Endothelial cell of umbilical vein (primary cell): Measurements from ENCODE around the gene EPHA10. TPM values are rescaled to one million over a fixed set of nuclear protein-coding genes. Genes with fewer than 3 reads are reported as not detected.

Experiments used
- BruUV-seq: library from RNA; stranded (reverse); fragments of 400-500 nt; replicated peaks from 2 replicates; lab custom pipeline; 2021; lab: Mats Ljungman, UMichigan
- CTCF ChIA-PET: fragments of 300-600, 350-600 bp; sonication (Branson Sonifier 250); formaldehyde crosslinking; loops from one replicate; lab custom pipeline; 2021; ENCODE audit warnings: antibody characterized with exemption, inconsistent platforms; lab: Charles Lee
- POLR2A ChIA-PET: fragments of 300-600, 350-600 bp; sonication (Branson Sonifier 250); formaldehyde crosslinking; loops from one replicate; lab custom pipeline; 2021; ENCODE audit warnings: antibody characterized with exemption, inconsistent platforms; lab: Charles Lee
- DNase-seq: peaks from one replicate; pipeline ENCODE4 v3.0.0-alpha.2; 2011; ENCODE audit warnings: low read depth, low spot score
- FAIRE-seq: peaks from 2 replicates; lab custom pipeline; 2011; peaks lifted over from hg19 to GRCh38; lab: Jason Lieb, UNC
- H2AFZ ChIP-seq: 2 replicates; pipeline ENCODE4 v1.6.0; 2012; ENCODE audit warnings: low read depth, low read length, control low read depth, inconsistent platforms
- H3K27ac ChIP-seq: 2 replicates; pipeline ENCODE4 v1.5.1; 2011; ENCODE audit warnings: low read depth, mild to moderate bottlenecking, control low read depth, low read length, moderate library complexity; ENCODE audit not compliant: insufficient read depth
- H3K27me3 ChIP-seq, 2 experiments: 2 replicates each; pipeline versions ENCODE4 v1.6.0 to v1.6.1; 2011; ENCODE audit warnings: low read length in 2 of 2, mixed read lengths in 1 of 2; ENCODE audit not compliant: control insufficient read depth in 2 of 2, insufficient read depth in 2 of 2
- H3K36me3 ChIP-seq, 2 experiments: 2 replicates in 1 of 2; 3 replicates in 1 of 2; pipeline ENCODE4 v1.5.1; 2011; ENCODE audit warnings: low read length in 2 of 2, mild to moderate bottlenecking in 1 of 2, moderate library complexity in 1 of 2; ENCODE audit not compliant: control insufficient read depth in 2 of 2, insufficient read depth in 2 of 2; ENCODE audit errors: extremely low read depth in 1 of 2
- H3K4me1 ChIP-seq: 3 replicates; pipeline ENCODE4 v1.5.1; 2011; ENCODE audit warnings: mild to moderate bottlenecking, low read length; ENCODE audit not compliant: control insufficient read depth, insufficient read depth; ENCODE audit errors: extremely low read depth
- H3K4me2 ChIP-seq: 2 replicates; pipeline ENCODE4 v1.6.1; 2011; ENCODE audit warnings: low read length, control low read depth, mixed read lengths; ENCODE audit not compliant: insufficient read depth
- H3K4me3 ChIP-seq, 3 experiments: fragments of 200-600 bp in 1 of 3; sonication (generic), shearing (Covaris generic) in 1 of 3; replicated peaks in 1 of 3; 2 replicates each; pipeline ENCODE4 v1.5.1; 2011 to 2016; ENCODE audit warnings: control low read depth in 3 of 3, low read length in 3 of 3, mild to moderate bottlenecking in 2 of 3, inconsistent platforms in 1 of 3, low read depth in 1 of 3, moderate library complexity in 1 of 3; ENCODE audit not compliant: insufficient read depth in 1 of 3
- H3K79me2 ChIP-seq: 2 replicates; pipeline ENCODE4 v1.6.0; 2012; ENCODE audit warnings: low read length, inconsistent platforms; ENCODE audit not compliant: control insufficient read depth, insufficient read depth
- H3K9ac ChIP-seq: replicated peaks from 2 replicates; pipeline ENCODE3; 2011; ENCODE audit warnings: low read length, control low read depth; ENCODE audit not compliant: insufficient read depth; ENCODE audit errors: extremely low read depth
- H3K9me1 ChIP-seq: replicated peaks from 3 replicates; pipeline ENCODE4 v1.6.0; 2011; ENCODE audit warnings: mild to moderate bottlenecking, low read length; ENCODE audit not compliant: control insufficient read depth, insufficient read depth; ENCODE audit errors: extremely low read depth
- H3K9me3 ChIP-seq: replicated peaks from 2 replicates; pipeline ENCODE4 v1.5.1; 2012; ENCODE audit warnings: low read length, inconsistent platforms; ENCODE audit not compliant: control insufficient read depth, insufficient read depth
- H4K20me1 ChIP-seq: replicated peaks from 2 replicates; pipeline ENCODE3; 2011; ENCODE audit warnings: mild to moderate bottlenecking, low read length; ENCODE audit not compliant: control insufficient read depth, insufficient read depth; ENCODE audit errors: extremely low read depth
- CTCF ChIP-seq, 2 donors: IDR thresholded peaks; 1 replicate in 1 of 2; 2 replicates in 1 of 2; pipeline ENCODE4 v1.5.1; 2011; ENCODE audit warnings: low read length in 2 of 2, mild to moderate bottlenecking in 2 of 2, moderate library complexity in 2 of 2, control low read depth in 1 of 2, inconsistent platforms in 1 of 2, low read depth in 1 of 2; ENCODE audit not compliant: insufficient read depth in 1 of 2; ENCODE audit errors: extremely low read depth in 1 of 2
- EZH2 ChIP-seq: IDR thresholded peaks from 2 replicates; pipeline ENCODE4 v1.6.1; 2012; ENCODE audit warnings: borderline replicate concordance, low read depth, mild to moderate bottlenecking, moderate library complexity, low read length, inconsistent platforms; ENCODE audit not compliant: severe bottlenecking
- FOS ChIP-seq: IDR thresholded peaks from 2 replicates; pipeline ENCODE4 v1.6.1; 2011; ENCODE audit warnings: mild to moderate bottlenecking, low read length, moderate library complexity, borderline replicate concordance; ENCODE audit not compliant: insufficient read depth
- GATA2 ChIP-seq: IDR thresholded peaks from 2 replicates; pipeline ENCODE4 v1.7.0; 2011; ENCODE audit warnings: low read depth, mild to moderate bottlenecking, moderate library complexity, mixed read lengths, low read length; ENCODE audit not compliant: insufficient read length, insufficient read depth
- JUN ChIP-seq: IDR thresholded peaks from 2 replicates; pipeline ENCODE4 v1.6.1; 2011; ENCODE audit warnings: borderline replicate concordance, low read depth; ENCODE audit not compliant: insufficient read length, insufficient read depth
- MAX ChIP-seq: IDR thresholded peaks from 2 replicates; pipeline ENCODE4 v1.6.1; 2011; ENCODE audit not compliant: insufficient read depth, insufficient read length
- MYC ChIP-seq: IDR thresholded peaks from one replicate; pipeline ENCODE4 v1.6.1; 2011; ENCODE audit warnings: mild to moderate bottlenecking, low read depth, low read length
- POLR2A ChIP-seq: IDR thresholded peaks from 2 replicates; pipeline ENCODE4 v1.6.1; 2012; ENCODE audit warnings: low read depth, mild to moderate bottlenecking, control low read depth, low read length
- POLR2AphosphoS5 ChIP-seq: IDR thresholded peaks from 2 replicates; pipeline ENCODE4 v1.6.1; 2012; ENCODE audit warnings: low read depth, mild to moderate bottlenecking, control low read depth, low read length, moderate library complexity; ENCODE audit not compliant: insufficient read depth
- dilution Hi-C: fragments of 300-500 bp; cut with MboI; formaldehyde crosslinking; loops from one replicate; pipeline ENCODE4 v1.15.0; 2019; ENCODE audit warnings: low sequenced_read_pairs; ENCODE audit not compliant: extremely low pct_ligation_motif_present
- intact Hi-C: fragments of 100-400 bp; cut with micrococcal nuclease; formaldehyde crosslinking; loops from one replicate; pipeline ENCODE4 v1.10.0; 2022
- polyA plus RNA-seq, 4 experiments: library from polyadenylated mRNA; depleted of rRNA in 3 of 4; stranded (reverse) in 3 of 4; unstranded in 1 of 4; fragments of >200 nt; gene quantifications; 2 replicates each; pipeline versions ENCODE4 v1.2.1 to v1.2.3, GENCODE V29; 2011 to 2012; ENCODE audit warnings: missing spikeins in 1 of 4
- total RNA-seq: library from RNA; stranded (reverse); gene quantifications from 2 replicates; pipeline ENCODE4 v1.2.3, GENCODE V29; 2021

Gene EPHA10
- total and polyA plus RNA-seq, 2 donors (not counting 3 experiments of a cell fraction or from before 2014, with no cell fraction given), result not detected

- TF ChIP-seq CTCF (IDR thresholded peaks at IDR 0.05; ENCODE audit: extremely low read depth in 1 of 2, insufficient read depth in 1 of 2, low read depth in 1 of 2, low read length in 2 of 2) (no peak), GATA2 (no peak), FOS (no peak), MAX (no peak), JUN (no peak), POLR2A (no peak), POLR2AphosphoS5 (no peak), EZH2 (no peak), MYC (no peak)
- Histone ChIP-seq H3K79me2 (no peaks in the 10 kb centered on the region), H3K4me3 (no peak overlapping the region), H3K27me3 (no peaks in the 10 kb centered on the region), H3K9me1 (no peaks in the 10 kb centered on the region), H4K20me1 (no peaks in the 10 kb centered on the region), H3K4me1 (no peaks in the 10 kb centered on the region), H3K9me3 (no peaks in the 10 kb centered on the region), H3K27ac (no peak overlapping the region), H3K4me2 (no peak overlapping the region), H2AFZ (no peak overlapping the region), H3K9ac (no peak overlapping the region), H3K36me3 (no peaks in the 10 kb centered on the region)
- no TSS peak for BruUV-seq
- no peak for FAIRE-seq
- CTCF ChIA-PET, result no interaction called here
- no peak for DNase-seq
- intact Hi-C loops (no loop called here), dilution Hi-C loops (no loop called here)
- POLR2A ChIA-PET, result no interaction called here
These were observed 13.7 kb upstream of the EPHA10 start for GRCh38 chr1:37778654-37779053.
